NCI-H2227 (cell line): ENCODE measurements around the gene GALNT9.
"Not testable (repeated sequence)": the region's sequence is repeated elsewhere in the genome, so short reads cannot be mapped to it uniquely, and the experiment has no call there.

Source experiments
- DNase-seq: peaks from one replicate; lab custom pipeline; 2025; ENCODE audit not compliant: unreplicated experiment; lab: John Stamatoyannopoulos, UW

Gene GALNT9

DNA sequence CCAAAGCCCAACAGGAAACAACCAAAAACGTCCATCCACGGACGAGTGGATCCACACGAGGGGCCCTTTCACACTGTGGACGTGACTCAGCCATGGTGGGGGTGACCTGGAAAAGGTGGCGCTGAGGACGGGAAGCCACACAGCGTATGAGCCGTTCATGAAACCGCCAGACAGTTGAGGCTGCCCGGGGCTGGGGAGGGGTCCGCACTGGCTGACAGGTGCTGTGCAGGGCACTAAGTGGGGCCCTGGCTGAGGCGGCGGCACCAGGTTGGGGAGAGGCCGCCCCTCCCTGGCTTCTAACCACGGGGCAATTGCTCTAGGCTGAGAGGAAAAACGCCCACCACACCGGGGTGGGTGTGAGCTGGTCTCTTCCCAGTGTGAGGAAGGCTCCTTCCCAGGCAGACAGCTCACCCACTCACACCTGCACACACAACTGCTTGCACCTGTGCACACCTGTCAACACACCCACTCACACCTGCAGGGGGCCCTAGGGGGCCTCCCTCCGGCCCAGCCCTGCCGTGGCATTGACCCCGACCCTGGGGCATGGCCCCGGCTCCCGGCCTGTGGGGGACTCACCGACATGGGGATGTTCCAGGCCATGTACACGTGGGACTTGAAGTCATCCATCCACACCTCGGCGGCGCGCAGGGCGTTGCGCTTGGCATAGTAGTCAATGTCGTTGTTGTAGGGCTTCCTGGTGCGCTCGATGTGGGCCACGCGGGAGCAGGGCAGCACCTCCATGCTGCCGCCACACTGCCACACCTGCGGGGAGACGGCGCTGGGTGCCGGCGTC, 126.3 kb downstream of the GALNT9 start:
- DNase-seq, result no peak

DNA sequence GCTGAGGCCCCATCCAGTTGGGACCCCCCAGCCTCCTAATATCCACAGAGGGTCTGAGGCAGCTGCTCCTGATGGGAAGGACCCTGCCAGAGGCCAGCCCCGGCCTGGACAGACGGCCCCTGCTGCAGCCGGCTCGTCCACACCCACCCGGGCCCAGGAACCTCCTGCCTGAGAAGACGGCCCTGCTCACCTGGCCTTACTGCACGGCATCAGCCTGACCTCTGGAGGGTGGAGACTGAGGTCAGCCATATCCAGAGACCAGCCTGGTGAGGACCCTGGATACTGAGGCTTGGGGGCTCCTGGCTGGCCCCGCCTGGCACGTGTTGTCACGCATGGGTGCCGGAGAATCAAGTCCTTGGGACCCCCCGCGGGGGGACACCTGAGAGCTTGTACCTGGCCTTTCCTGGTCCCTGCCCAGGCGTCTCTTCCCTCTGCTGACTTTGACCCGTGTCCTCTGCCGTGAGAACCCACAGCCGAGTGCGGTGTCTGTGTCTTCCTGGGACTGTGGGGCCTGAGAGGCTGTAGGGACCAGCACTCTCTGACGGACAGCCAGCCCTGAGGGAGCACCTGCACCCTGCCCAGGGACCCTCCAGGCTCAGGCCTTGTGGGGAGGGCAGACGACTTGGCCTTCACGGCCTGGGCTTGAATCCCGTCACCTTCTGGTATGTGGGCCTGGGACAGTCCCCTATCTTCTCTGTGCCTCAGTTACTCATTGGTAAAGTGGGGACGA, 127.8 kb downstream of the GALNT9 start:
- no peak for DNase-seq

DNA sequence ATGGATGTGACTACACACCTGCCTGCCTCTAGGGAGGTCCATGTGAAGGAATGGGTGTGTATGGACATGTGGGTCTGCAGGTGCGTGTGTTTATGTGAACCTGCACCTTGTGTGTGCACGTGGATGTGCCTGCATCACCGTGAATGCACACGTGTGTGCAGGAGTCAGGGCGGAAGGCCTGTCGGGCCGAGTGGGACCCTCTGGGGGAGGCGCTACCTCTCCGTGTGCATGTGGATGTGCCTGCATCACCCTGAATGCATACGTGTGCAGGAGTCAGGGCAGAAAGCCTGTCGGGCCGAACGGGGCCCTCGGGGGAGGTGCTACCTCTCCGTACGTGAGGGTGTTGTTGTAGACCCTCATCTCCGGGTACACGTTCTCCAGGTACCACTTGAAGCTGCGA, 128.6 kb downstream of the GALNT9 start:
- no peak for DNase-seq

DNA sequence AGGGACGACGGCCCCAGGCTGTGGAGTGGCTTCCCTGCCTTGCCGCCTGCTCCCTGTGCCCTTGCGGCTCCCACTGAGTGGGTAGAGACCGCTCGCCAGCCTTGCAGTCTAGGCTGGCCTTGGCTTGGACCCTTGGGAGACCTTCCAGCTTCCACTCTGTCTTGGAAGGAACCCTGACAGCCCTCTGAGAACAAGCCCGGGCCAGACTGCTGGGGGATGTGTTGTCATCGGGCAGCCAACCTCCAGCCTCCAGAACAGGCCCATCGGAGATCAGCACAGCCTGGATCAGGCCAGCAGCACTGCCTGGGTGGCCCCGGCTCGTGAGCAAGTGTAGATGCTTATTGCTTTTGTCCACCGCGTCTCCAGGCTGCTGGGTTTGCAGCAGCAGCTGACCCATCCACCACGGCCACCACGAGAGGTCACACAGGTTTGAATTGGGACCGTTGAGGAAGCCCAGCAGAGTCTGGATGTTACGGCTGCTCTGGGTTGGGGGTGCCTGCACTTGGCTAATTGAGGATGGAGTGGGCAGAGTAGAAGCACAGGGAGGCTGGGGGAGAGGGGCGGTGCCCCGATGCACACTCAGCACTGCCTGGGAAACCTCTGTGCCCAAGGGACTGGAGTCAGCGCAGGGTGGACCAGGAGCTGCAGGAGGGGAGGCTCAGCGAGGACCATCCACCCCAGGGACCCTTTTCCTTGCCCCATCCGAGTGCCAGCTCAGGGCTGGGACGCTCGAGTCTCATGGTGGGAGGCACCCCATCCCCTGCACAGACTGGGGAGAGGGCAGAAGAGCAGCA, 129.7 kb downstream of the GALNT9 start:
- no peak for DNase-seq

DNA sequence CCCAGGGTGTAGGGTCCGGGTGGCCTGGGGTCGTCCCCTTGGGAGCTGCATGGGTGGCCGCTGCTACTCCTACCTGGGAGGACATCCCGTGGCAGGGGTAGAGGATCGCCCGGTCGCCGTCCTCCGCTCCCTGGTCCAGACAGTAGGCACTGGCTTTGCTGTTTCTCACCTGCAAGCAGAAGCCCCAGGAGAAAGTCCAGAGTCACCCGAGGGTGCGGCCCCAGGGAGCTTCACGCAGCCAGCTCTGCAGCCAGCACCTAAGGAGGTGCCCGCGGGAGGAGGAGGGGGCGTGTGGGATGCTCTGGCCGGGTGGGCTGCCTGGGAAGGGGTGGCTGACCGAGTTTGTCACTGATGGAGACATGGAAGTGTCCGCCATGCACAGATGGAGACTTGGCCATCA, 130.3 kb downstream of the GALNT9 start:
- DNase-seq, result no peak

DNA sequence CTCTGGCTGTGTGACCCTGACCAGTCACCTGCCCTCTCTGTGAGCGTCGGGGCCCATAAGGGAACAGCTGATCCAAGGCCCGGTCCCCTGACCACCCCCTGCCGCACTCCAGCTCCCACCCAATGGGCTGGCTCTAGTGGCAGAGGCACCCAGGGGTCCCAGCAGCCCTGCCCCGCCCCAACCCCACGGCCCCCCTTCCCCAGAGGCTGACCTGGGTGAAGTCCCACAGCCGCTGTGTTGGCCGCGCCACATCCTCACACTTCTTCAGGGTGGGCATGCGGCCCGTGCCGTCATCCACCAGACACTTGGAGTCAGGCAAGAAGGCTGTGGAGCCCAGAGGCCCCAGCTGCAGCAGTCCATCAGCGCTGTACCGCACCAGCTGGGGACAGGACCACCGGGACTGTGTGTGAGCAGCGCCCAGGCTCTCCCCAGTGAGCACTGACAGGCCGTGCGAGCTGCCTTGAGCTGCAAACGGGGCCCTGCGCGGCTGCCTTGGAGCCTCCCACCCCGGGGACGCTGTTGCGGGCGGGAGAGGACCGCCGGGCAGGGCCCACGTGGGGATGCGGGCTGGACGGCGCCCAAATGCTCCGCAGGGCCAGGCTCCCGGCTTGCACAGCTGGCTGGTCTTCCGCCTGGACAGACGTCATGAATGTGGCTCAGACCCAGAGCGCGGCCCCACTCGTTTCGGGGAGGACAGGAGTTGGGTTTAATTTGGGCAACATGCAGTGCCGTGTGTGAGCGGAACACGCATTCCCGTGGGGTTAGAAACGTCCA, 131.6 kb downstream of the GALNT9 start:
- no peak for DNase-seq

DNA sequence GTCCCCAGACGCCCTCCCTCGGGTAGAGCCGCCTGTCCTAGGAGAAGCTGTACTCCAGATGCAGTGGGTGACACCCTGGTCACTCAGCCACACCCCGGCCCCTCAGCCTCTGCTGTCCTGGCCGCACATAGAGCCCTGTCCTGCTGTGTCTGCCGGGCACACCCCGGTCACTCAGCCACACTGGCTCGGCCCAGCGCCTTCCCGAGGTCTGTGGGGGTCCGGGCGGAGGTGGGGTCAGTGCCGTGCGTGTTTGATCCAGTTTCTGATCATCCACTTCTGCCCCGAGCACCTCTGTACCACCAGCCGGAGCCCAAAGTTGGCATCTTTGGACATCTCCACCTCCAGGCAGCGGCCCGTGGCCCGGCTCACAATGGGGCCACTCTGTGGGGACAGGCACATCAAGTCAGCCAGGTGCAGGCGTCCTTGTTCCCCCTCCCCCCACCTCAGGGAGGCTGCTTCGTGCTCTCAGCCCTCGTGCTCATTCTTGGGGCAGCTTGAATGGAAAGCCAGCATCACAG, 132.5 kb downstream of the GALNT9 start:
- no peak for DNase-seq

DNA sequence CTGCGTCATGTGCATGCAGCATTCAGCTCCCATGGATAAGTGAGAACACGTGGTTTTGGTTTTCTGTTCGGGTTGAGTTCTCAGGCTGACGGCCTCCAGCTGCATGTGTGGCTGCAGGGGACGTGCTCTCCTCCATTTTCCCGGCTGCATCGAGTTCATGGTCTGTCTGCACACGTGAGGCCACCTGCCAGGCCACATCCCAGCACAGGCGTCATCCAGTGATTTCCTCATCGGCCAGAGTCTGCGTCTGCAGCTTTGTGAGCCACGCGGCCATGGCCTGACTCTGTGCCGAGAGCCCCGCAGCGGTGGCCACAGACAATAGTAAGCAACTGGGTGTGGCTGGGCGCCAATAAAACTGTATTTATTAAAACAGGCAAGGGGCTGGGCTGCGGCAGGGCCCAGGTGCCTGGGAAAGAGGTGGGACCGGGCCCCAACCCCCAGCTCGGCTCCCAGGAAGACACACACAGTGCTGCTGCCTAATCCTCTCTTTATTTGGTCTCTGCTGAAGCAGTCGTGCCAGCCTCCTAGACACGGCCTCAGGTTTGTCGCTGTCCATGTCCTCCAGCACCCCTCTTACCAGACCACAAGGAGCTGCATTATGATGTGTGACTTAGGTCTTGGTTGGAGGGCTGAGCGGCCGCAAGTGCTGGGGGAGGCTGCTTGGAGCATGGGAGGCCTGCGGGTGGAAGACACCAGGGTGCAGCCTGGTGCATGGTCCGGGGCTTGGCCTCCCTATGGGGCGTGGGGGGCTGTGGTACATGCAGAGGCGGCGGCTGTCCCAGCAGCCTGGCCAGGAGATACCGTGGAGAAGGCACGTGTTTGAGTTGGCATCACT, 133.1 kb downstream of the GALNT9 start:
- DNase-seq, result no peak

DNA sequence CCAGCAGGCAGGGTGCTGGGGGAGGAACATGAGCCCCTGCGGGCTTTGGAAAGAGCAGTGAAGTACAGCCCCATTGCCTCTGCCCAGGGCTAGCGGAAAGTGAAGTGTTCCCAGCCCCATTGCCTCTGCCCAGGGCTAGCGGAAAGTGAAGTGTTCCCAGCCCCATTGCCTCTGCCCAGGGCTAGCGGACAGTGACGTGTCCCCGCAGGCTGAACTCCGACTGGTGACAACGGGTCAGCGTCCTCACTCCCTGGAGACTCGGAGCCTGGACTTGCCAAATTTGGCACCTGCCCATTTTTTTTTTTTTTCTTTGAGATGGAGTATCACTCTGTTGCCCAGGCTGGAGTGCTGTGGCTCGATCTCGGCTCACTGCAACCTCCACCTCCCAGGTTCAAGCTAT, 134.1 kb downstream of the GALNT9 start:
- DNase-seq, result not testable (repeated sequence)

DNA sequence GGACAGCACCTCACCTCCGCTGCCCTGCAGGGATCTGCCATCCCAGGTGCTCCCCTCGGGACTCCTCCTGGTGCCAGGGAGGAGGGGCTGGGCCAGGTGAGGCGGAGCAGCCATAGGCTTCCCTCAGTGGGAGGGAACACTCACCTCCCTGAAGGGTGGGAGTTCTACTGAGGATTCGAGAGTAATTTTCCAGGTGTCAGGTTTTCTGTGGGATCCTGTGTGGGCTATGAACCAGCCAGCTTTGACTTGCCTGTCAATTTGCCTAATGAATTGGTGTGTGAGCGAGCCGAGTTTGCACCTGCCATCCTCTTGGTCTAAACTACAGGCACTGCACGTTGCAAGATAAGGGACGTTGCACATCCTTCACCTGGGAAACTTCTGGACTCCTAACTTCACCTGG, 134.8 kb downstream of the GALNT9 start:
- no peak for DNase-seq

DNA sequence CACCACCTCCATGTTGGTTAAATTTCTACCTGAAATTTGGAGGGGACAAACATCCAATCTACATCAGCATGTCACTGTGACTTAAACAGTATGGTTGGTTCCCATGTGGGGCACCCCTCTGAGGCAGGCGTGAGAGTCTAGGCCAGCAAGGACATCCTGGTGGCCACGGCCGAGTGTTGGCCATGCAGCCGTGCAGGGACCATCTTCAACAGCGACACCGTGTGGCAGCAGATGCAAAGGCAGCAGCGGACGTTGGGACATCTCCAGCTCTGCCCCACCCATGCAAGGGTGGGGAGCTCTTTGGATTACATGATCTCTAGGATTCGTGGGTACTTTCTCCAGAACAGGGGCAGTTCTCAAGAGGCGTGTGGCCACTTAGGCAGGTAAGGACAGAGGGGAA, 135.3 kb downstream of the GALNT9 start:
- DNase-seq, result no peak

DNA sequence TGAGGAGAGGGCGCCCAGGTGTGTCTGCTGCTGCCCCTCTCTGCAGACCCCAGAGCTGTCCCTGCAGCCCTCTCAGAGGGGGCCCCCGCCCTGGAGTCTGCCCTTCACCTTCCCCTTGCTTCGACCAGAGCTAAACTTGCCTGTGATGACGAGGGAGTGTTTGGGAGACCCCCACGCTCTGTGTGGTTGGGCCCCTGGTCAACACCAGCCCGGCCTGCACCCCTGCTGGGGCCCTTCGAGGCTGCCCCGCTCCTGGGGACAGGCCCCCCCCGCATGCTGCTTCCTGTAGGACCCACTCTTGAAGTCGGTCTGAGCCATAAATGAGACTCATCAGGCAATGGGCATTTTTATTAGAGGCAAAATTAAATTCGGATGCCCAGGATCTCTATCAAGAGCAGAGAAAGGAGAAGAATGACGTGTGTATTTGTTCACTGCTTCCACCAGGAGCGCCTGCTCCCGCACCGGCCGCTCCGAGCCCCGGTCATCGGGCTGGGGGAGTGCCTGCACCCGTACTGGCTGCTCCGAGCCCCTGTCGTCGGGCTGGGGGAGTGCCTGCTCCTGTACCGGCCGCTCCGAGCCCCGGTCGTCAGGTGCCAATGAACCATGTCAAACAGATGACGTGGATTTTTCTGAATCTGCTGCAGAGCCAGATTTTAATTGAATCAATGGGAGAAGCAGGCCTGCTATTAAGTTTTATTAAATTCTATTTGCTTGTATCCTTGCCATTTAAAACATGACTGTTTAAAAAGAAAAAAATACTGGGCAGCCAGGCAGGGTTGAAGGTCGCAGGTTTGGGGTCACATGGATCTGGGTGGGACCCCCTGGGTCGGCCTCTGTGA, 137.5 kb downstream of the GALNT9 start:
- DNase-seq, result no peak

DNA sequence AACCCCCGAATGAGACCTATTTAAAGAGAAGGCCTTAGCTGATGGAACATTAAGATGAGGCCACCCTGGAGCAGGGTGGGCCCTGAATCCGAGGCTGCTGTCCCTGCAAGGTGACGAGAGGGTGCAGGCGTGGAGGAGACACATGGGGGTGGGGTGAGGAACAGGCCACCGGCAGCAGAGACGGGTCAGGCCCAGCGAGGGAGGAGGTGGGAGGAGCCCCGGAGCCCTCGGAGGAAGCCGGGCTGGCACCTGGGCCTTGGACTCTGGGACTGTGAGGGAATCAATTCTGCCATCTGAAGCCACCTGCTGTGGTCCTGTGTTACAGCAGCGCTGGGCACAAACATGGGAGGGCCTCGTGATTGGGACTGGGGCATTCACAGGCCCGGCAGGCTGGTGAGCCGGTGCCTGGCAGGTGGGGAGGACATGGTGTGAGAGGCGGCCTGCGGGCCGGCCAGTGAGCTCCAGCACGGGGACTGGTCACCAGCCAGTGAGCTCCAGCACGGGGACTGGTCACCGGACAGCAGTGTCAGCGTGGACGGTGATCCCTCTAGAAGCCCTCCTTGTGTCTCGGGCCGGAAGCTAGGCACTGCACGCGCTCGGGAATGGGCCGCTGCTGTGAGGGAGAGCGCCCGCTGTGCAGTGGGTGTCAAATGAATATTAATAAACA, 138.4 kb downstream of the GALNT9 start:
- DNase-seq, result no peak

DNA sequence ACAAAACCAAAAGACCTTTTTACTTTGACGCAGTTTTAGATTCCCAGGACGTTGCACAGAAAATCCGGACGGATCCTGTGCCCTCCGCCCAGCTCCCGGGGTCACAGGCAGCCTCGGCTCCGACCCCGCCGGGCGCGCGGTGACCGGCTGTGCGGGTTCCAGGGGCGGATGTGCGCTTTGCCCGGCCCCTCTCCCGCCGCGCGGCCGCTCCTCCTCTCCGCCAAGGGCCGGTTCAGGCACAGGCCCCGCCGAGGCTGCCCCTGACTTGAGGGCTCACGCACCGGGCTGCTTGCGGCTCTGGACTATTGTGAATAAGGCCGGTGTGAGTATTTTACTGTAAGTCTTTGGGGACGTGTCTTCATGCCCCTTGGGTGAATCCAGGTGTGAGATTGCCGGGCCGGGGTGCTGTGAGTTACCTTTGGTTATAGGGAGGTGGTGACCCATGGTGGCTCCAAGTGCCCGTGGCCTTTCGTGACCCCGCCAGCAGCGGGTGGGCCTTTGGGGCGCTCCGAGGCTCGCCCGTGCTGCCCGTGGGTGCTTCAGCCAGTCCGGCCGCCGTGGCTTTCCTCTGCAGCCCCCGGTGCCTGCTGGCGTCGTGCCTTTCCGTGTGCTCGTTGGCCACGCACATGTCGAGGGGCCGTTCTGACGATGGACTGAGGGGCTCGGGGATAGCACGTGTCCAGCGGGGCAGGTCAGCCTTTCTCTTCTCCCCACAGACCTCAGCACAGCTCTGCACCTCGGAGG, 139.2 kb downstream of the GALNT9 start:
- DNase-seq, result peak; percentile 71

DNA sequence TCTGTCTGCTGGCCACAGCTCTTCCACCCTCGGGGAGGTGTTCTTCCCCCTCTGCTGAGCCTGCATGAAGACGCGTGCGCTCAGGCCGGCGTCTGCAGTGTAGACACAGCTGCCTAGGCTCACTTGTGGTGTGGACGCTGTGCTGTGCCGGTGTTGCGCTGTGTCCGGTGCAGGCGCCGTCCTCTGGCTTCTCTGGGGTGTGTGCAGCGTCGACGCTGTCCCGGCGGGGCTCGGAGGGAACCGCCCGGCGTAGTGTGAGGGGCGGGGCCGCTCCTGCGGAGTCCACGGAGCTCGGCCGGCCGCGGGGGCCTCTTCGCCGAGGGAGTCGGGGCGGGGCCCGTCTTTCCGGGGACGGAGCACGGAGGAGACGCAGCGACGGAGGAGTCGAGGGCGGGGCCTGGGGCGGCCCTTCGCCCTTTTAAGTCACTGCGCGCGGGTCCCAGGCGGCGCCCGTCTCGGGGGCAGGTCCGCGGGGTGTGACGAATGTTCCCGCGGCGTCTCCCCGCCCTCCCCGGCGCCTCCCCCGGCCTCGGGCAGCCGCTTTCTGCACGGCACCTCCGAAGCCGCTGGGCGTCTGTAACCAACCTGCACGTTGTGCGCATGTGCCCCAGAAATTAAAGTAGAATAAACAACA, 139.9 kb downstream of the GALNT9 start:
- DNase-seq, result peak; percentile 95

DNA sequence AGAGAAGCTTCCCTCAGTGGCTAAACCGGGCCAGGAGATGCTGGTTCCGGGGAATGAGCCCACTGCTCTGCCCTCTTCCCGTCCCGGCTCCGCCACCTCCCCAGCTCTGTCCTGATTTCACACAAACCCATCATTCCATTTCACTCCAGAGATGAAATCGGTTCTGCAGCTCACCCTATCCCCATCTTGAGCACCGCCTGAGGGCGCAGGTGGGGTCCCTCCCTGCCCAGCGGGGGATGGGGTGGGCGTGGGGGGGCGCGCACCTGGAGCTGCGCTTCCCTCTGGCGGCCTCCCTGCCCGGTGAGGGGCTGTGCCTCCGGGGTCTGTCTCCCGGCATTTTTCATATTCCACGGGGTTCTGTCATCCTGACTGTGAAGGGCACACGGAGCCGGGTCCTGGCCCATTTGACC, 140.5 kb downstream of the GALNT9 start:
- no peak for DNase-seq

DNA sequence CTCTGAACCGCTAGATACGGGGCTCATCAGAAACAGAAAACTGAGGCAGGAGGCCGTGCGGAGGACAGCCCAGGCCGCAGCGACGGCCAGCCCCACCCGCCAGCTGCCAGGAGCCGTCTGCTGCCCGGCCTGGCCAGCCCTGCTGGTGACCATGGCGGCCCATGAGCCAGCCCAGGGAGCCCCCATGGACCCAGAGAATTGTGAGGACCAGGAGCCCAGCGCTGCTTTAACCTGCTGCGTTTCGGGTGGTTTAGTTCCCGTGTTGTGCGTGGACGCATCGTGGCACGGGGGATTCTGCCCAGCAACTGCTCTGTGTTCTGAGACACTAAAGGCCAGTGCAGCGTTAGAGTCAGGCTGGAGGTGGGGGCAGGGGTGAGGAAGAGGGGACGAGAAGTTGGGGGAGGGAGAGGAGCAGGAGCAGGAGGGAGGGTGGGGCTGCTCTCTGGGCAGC, 140.9 kb downstream of the GALNT9 start:
- DNase-seq, result no peak
